ENCODE measurements around the gene INF2.

The INF2 gene

DNA sequence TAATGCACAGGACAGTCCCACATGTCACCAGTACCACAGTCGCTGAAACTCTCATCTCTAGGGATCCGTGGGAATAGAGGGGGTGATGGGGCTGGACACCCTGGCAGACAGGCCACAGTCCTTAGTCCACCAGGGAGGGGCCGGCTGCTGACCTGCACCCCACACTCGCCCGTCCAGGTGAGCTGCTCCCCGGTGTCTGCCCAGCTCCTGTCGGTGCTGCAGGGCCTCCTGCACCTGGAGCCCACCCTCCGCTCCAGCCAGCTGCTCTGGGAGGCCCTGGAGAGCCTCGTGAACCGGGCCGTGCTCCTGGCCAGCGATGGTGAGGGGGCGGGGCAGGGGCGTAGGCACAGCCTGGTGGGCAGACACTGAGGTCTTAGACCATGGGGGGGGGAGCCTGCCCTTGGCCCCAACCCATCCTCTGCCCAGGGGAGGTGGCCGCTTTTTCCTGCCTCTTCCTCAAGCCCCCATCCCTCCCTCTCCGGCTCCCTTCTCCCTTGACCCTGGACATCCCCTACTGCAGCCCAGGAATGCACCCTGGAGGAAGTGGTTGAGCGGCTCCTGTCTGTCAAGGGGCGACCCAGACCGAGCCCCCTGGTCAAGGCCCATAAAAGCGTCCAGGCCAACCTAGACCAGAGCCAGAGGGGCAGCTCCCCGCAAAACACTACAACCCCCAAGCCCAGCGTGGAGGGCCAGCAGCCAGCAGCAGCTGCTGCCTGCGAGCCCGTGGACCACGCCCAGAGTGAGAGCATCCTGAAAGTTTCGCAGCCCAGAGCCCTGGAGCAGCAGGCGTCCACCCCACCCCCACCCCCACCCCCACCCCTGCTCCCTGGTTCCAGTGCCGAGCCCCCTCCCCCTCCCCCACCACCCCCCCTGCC is 17.6 kb downstream of the INF2 start:
- DNase-seq: no peak

DNA sequence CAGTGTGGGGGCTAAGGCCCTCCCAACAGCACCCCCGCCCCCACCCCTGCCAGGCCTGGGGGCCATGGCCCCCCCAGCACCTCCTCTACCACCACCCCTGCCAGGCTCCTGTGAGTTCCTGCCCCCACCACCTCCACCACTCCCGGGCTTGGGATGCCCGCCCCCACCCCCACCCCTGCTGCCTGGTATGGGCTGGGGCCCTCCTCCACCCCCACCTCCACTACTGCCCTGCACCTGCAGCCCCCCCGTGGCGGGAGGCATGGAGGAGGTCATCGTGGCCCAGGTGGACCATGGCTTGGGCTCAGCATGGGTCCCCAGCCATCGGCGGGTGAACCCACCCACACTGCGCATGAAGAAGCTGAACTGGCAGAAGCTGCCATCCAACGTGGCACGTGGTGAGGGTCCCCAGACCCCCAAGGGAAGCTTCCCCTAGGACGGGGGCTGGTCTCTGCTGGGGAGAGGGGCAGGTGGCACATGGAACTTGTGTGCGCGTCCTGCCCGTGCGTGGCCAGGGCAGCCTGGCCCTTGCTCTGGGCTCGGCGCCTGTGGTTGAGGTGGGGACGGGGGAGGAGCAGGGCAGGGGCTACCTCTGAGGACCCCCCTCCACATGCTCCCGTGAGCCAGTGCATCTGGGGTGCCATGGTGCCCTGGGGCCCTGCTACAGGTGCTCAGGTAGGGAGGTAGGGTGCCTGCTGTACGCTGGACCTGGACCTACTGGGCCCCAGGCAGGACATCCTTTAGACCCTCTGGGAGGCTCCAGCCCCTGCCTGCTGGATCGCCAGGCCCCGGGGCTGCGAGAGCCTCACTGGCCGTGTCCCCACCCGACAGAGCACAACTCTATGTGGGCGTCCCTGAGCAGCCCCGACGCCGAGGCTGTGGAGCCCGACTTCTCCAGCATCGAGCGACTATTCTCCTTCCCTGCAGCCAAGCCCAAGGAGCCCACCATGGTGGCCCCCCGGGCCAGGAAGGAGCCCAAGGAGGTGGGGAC is 18.5 kb downstream of the INF2 start:
- no peak for DNase-seq

DNA sequence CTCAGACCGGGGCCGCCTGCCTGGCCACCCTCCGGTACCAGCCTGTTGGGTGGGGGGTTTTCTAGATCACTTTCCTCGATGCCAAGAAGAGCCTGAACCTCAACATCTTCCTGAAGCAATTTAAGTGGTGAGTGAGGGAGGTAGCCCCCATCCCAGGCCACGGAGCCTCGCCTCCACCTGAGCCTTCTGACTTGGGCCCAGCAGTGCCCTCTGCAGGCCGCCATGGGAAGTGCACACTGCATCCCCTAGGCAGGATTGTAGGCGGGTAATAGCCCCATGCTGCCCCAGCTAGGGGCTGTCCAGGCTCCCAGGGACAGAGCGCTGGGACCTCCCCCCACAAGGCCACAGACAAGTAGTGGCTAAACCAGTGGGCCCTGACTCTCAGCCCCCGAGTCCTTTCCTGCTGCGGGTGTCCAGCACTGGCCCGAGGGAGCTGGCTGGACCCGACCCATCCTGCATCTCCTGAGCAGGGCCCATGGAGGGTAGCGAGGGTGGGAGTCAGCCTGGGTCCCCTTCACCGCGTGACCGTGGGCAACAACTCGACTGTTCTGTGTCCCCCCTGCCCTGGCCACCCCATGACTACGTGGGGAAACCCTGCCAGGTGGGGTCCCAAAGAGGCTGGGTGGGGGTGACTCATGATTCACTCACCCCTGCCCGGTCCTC is 19.3 kb downstream of the INF2 start:
- peak; percentile 51 for DNase-seq

DNA sequence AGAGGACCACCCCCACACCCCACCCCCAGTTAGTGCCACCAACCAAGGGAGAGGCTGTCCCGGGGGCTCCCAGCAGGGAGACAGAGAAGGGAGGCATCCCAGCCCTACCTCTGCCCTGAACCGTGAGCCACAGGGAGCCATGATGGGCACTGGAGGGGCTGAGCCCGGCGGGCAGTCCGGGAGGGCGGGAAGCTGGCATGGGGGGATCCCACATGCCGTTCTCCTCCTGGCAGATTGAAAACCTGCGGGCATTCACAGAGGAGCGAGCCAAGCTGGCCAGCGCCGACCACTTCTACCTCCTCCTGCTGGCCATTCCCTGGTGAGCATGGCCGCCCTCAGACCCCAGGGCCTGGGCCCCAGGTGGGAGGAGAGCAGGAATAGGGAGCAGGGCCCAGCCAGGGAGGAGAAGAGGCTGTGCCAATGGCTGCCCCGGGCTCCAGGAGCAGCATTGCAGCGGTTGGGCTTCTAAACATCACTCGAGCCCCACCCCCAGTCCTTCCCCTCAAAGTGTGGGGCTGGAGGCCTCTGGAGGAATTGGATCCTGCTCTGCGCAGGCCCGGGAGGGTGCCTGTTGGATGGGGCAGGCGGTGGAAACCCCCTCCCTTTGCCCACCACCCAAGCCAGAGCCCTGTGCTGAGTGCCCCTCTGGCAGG is 20.1 kb downstream of the INF2 start:
- DNase-seq: no peak

DNA sequence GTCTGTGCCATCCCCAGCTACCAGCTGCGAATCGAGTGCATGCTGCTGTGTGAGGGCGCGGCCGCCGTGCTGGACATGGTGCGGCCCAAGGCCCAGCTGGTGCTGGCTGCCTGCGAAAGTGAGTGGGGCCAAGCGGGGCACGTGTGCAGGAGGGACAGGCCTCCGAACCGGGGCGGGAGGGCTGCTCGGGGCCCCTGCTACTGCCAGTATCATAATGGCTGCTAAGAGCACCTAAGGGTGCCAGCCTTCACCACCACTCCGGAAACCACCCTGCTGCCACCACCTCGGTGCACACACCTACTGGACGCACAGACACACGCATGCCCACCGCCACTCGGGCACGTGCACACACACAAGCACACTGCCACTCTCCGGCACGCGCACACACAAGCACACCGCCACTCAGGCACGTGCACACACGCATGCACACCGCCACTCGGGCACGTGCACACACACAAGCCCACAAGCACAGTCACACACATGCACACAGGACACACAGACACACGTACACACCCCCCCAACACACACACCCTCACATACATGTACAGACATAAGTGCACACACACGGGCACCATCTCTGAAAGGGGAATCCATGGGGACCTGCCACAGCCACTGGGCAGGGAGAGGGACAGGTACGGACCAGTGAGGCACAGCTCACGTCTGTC is 20.8 kb downstream of the INF2 start:
- DNase-seq: no peak

DNA sequence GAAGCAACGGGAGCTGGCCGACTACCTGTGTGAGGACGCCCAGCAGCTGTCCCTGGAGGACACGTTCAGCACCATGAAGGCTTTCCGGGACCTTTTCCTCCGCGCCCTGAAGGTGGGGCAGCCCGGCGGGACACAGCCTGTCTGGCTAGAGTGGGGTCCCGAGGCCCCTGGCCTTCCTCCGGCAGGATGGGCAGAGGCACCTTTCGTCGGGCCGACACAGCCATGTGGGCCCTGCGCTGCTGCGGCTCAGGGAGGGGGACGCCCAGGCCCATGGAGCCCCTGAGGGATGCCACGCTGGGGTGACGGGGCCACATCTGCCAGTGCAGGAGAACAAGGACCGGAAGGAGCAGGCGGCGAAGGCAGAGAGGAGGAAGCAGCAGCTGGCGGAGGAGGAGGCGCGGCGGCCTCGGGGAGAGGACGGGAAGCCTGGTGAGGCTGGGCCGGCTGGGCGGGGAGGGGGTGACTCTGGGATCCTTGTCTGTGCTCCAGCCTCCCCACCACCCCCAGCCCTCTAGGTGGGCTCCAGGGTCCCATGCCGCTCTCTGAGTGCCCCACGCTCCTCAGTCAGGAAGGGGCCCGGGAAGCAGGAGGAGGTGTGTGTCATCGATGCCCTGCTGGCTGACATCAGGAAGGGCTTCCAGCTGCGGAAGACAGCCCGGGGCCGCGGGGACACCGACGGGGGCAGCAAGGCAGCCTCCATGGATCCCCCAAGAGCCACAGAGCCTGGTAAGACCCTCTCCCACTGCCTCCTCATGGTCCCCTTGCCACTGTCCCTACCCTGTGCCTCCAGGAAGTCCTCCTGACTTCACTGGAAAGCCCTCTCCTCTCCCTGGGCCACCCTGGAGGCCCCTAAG is 23.7 kb downstream of the INF2 start:
- no peak for DNase-seq

DNA sequence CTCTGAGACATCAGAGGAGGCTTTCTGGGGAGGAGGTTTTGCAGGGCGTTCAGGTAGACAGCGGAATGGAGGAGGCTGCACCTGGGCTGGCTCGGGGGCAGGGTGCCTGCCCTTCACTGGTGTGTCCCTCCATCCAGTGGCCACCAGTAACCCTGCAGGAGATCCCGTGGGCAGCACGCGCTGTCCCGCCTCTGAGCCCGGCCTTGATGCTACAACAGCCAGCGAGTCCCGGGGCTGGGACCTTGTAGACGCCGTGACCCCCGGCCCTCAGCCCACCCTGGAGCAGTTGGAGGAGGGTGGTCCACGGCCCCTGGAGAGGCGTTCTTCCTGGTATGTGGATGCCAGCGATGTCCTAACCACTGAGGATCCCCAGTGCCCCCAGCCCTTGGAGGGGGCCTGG is 24.6 kb downstream of the INF2 start:
- no peak for DNase-seq

DNA sequence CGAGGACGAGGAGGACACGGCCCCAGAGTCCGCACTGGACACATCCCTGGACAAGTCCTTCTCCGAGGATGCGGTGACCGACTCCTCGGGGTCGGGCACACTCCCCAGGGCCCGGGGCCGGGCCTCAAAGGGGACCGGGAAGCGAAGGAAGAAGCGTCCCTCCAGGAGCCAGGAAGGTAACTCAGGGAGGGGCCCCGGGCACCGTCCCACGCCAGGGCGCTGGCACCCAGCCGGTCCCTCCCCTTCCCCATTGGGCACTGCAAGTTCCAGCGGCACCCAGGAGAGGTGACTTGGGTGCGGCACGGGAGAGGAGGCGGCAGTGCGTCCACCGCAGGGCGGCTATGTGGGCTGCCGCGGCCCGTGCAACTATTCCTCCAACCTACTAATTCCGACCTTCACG is 25.3 kb downstream of the INF2 start:
- DNase-seq: no peak

DNA sequence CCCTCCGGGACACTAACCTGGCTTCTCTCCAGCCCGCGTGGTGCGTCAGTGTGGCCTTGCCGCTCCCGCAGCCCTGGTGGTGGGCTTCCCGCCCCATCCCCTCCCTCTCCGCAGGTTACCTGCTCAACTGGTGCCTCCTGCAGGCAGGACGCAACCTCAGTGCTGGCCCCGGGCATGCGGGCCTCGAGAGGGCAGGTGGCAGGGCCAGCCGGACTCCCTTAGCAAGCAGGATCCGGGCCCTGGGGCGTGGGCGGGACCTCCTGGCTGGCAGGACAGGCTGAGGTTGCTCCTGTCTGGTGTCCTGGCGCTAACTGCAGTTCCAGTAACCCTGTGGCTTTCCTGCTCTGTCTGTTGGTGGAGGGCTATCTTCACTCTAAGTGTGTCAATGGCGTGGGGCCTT is 26.0 kb downstream of the INF2 start:
- DNase-seq: no peak

DNA sequence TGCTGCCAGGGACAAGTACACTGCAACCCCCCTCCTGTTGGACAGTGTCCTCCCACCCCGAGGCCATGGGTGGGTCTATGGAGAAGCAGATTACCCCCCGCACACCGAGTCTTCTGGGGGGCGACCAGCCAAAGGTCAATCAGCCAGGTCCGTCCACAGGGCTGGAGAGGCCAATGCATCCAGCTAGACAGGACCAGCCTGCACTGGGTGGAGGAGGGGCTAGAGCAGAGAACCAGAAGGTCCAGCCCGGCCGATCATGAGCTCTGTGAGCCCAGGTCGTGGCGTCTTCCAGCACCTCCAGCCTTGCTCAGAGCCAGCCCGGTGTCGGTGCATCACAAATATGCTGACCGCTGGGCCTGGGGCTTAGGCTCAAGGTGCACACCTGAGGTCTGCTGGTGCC is 26.5 kb downstream of the INF2 start:
- no peak for DNase-seq

DNA sequence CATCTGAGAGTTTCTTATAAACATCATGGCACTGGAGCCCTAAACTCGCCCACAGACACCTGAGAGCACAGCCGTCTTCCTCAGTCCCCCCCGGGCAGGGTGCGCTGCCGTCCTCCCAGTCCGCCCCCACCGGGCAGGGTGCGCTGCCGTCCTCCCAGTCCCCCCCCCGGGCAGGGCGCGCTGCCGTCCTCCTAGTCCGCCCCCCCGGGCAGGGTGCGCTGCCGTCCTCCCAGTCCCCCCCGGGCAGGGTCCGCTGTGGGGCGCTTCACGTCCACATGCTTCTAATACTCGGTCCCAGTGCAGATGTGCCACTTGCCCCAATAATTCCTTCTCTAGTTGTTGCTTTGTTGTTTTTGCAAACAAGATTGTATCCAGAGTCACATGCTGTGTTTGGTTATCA is 27.7 kb downstream of the INF2 start:
- DNase-seq: no peak

DNA sequence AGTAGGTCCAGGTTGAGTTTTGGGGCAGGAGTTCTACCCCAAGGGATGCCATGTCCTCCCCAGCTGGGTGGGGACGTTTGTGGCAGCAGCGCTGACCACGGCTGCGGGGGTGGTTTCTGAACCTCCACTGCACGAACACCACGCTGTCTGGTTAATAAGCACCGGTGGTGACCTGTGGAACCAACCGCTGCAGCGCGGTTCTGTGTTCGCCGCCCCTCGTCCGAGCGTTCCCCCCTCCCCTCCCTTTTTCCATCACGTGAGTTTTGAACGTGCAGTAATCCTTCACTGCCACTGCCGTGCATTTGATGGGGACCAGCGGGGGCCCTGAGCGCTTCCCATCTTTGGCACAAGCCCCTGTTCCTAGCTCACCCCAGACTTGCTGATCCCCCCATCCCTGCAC is 28.2 kb downstream of the INF2 start:
- DNase-seq: no peak

DNA sequence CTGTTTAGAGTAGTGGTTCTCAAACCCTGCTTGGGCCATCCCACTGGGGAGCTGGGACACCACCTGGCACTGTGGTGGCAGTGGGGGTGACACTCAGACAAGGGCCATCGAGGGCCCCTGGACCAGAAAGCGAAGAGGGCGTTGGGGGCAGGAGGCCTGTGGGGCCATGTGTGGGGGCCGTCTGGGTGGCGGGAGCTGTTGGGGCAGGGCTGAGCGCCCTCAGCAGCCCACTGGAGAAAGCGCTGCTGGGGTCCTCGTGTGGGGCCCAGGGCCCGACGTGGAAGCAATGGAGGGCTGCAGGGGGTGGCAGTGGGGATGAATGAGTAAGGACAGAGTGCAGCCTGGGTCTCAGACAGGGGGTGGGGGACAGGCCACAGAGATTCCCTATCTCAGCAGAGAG is 28.7 kb downstream of the INF2 start:
- DNase-seq: no peak

DNA sequence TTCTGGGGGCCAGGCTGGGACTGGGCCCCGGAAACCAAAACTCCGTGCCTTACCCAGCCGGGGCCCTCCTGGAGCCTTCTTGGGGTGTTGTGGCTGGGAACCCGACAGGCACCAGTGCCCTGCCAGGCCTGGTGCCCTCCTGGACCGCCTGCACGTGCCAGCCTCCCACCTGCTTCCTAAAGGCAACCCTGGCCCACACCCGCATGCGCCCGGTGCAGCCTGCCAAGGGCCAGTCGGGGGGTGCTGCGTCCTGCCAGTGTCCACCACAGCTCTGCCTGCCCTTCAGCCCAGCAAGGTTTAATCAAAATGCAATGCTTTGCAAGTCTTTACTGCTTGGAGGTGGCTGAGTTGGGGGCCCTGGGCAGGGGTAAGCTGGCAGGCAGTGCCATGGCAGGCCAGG is 29.5 kb downstream of the INF2 start:
- no peak for DNase-seq

DNA sequence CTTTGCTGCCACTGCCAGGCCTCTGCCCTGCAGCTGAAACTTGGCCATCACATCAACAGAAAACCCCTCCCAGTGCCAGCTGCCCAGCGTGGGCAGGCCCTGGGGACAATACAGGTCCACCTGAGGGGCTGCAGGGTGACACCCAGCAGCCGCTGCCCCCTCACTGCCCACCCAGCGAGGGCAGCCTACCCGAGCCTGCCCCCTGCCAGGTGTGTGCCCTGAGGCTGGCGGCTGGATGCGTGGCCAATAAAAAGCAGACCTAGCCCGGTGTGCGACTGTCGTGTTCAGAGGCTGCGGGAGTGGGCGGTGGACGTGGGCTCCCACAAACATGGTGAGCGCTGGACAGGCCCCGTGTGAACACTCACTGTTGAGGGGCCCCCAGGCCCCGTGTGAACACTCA is 29.9 kb downstream of the INF2 start:
- DNase-seq: no peak

DNA sequence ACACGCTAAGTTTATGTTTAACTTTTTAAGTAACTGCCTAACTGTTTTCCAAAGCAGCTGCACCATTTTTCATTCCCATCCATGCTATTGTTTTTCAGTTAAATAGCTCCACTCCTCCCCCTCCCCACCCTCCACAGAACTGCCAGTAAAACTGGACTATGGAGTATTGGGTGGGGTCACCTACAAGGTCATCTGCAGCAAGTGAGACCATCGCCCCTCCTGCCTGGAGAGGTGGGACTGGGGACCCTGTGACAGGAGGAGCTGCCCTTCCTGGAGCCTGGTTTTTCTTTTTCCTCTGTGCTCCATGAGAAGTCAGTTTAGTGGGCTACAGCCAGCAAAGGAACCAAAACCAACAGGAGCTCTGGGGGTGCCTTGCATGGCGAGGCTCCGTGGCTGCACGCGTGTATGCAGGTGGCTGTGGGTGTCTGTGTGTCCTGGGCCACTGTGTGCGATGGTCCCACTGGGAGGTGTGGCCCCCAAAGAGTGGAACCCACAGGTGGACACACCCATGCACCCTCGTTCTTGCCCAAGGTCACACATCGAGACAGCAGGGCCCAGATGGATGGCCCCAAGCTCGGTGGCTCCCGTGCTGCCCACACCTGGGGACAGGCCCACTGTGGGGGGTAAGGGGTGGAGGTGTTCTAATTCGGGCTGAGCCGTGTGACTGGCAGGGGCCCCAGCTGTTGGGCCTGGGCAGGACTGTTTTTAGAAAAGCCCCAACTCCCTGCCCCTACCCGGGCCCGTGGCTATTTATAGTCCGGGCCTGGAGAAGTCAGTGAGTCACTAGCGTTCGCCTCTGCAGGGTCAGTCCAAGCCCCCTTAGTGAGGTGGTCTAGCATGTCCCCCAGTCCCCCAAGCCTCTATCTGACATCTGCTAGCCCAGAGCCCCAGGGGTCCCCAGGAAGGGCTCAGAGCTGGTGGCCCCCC is 32.4 kb downstream of the INF2 start:
- no peak for DNase-seq

DNA sequence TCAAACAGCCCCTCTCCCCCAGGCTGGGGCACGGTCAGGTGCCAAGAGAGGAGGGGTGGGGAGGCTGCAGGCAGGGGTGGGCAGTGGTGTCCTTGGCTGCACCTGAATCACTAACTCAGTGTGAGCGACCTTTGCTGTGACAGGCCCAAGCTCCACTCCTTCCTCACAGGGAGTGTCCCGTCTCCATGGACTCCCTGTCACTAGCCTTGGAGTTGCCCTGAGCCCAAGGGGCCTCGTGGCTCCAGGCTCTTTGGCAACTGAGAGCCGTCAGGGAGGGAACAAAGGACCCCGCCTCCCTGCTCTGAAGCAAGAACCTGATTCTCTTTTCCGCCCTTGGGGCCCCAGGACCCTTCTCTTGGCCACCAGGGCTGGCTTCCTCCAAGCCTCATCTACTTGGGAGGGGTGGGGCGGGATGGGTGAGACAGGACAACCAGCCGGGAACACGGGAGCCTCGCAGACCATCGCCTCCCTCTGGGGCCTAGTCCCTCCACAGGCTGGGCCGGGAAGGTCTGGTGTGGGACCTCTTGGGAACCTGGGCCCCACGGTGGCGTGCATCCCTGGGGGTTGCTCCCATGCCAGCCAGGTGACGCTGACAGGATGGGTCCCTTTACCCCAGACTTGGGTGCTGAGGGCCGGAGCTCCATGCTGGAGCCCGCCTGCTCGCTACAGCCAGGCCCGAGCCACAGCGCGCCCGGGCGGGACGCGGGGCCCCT is 33.7 kb downstream of the INF2 start:
- no peak for DNase-seq

DNA sequence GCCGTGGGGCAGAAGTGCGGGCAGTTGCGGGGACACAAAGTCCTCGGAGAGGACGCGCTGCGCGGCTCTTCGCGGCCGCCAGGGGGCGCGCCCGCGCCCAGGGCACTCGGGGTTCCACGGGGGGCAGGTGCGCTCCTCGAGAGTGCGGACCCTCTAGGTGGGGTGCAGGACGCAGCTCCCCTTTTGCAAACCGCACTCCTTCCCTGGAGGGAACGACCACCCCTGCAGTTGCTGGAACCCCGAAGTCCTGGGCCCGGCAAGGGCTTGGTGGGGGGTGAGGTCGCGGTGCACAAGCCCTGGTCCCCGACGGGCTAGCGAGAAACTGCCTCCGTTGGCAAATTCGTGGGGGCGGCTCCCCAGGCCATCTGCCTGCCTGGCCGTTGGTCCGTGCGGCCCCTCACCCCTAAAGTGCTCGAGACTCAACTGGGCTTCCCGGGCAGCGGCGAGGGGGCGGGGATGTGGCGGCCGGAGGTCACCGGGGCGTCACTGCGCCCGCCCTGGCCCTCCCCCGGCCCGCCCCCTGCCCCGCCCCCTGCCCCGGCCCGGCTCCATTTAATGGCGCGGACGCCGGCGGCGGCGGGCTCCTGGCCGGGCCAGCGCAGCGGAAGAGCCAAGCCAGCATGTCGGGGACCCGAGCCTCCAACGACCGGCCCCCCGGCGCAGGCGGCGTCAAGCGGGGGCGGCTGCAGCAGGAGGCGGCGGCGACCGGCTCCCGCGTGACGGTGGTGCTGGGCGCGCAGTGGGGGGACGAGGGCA is 34.4 kb downstream of the INF2 start, which contains the start of gene ADSS1:
TSS of gene ADSS1 (plus strand) at position 579 of the 756 bp plus-strand sequence. CDS start at position 621, 42 bp downstream.
- peak; percentile 29 for DNase-seq
